Fibroblast of lung (primary cell): ENCODE measurements around the gene PCGF3.

Experiments used
- CTCF ChIP-seq, 2 donors: IDR thresholded peaks in 1 of 2; conservative IDR thresholded peaks in 1 of 2; 1 replicate in 1 of 2; 2 replicates in 1 of 2; pipeline ENCODE4 v1.5.1; 2011 to 2012; ENCODE audit warnings: low read length in 2 of 2, control low read depth in 1 of 2, inconsistent platforms in 1 of 2, low read depth in 1 of 2, mild to moderate bottlenecking in 1 of 2
- EZH2 ChIP-seq: IDR thresholded peaks from 2 replicates; pipeline ENCODE4 v1.5.1; 2012; ENCODE audit warnings: low read length, control low read depth, mild to moderate bottlenecking; ENCODE audit errors: missing control alignments

GRCh38 chr4:675036-675882 is 30.4 kb upstream of the PCGF3 start:
- TF ChIP-seq CTCF (conservative IDR thresholded peaks at IDR 0.05 in 1 of 2, IDR thresholded peaks at IDR 0.05 in 1 of 2; ENCODE audit: low read depth in 1 of 2, low read length in 2 of 2) (no peak), EZH2 (no peak)
